ENCODE results near the gene MCF2L2. TPM values are rescaled to one million over a fixed set of nuclear protein-coding genes. Genes with fewer than 3 reads are reported as not detected.

The MCF2L2 gene
- polyA plus RNA-seq, 2 of the 4 experiments (the other 2 are of a cell fraction) = 0.03 to 0.05 TPM

- no peak for TF ChIP-seq ZNF302 (CRISPR knock-in tag; IDR thresholded peaks at IDR 0.05)
Observed at GRCh38 chr3:183317271-183317670, 111.1 kb downstream of the MCF2L2 start (continued).

GRCh38 chr3:183315739-183316138 is 112.7 kb downstream of the MCF2L2 start:
- CTCF ChIA-PET = interaction anchor here (1.2 kb wide), 1 partner anchor 131 kb away, joined by 5 read pairs; no protein-coding TSS in a partner anchor

More at GRCh38 chr3:183315739-183316138, 112.7 kb downstream of the MCF2L2 start:
- no peak overlapping the region for H3K27ac ChIP-seq
- no peak for FAIRE-seq
- DNase-seq (ENCODE audit: low read depth in 1 of 2, low spot score in 1 of 2) = no peak
- no peak overlapping the region for H3K4me3 ChIP-seq
- TF ChIP-seq CTCF (IDR thresholded peaks at IDR 0.05) (no peak), CHD2 (IDR thresholded peaks at IDR 0.05; ENCODE audit: low read length, partially characterized antibody) (no peak), MAFK (IDR thresholded peaks at IDR 0.05; ENCODE audit: partially characterized antibody) (no peak), HOXB5 (CRISPR knock-in tag; IDR thresholded peaks at IDR 0.05) (no peak), FOXS1 (CRISPR knock-in tag; IDR thresholded peaks at IDR 0.05) (no peak), RARB (CRISPR knock-in tag; IDR thresholded peaks at IDR 0.05) (no peak), NPAS2 (CRISPR knock-in tag; IDR thresholded peaks at IDR 0.05; ENCODE audit: borderline replicate concordance) (no peak), EHMT2 (IDR thresholded peaks at IDR 0.05; ENCODE audit: low read depth) (no peak), CBX8 (IDR thresholded peaks at IDR 0.05) (no peak), BHLHE40 (IDR thresholded peaks at IDR 0.05; ENCODE audit: low read depth, low read length) (no peak), HMGXB4 (CRISPR knock-in tag; IDR thresholded peaks at IDR 0.05; ENCODE audit: borderline replicate concordance) (no peak), E2F6 (IDR thresholded peaks at IDR 0.05; ENCODE audit: borderline replicate concordance, low read depth) (no peak), HOXA7 (CRISPR knock-in tag; IDR thresholded peaks at IDR 0.05) (no peak), BCL3 (IDR thresholded peaks at IDR 0.05) (no peak), FOSL2 (IDR thresholded peaks at IDR 0.05) (no peak), FOSL2 (CRISPR knock-in tag; IDR thresholded peaks at IDR 0.05) (no peak), FOSB (CRISPR knock-in tag; IDR thresholded peaks at IDR 0.05) (no peak), ELK1 (IDR thresholded peaks at IDR 0.05; ENCODE audit: low read depth, low read length) (no peak), HES2 (IDR thresholded peaks at IDR 0.05) (no peak), RAD21 (conservative IDR thresholded peaks at IDR 0.05 in 1 of 2, IDR thresholded peaks at IDR 0.05 in 1 of 2) (no peak), ZNF302 (CRISPR knock-in tag; IDR thresholded peaks at IDR 0.05) (no peak)
- POLR2A ChIA-PET = no interaction called here
- ATAC-seq = no peak
- H3K4me2 ChIP-seq = no peak overlapping the region
- H3K9me3 ChIP-seq = no peaks in the 10 kb centered on the region
- WGBS (ENCODE audit: missing lambda C conversion rate) = 91% methylated on average over 8 of the region's 8 CpGs
- 0 out of 3 replicates have a peak, but pooled peaks cover 3% of the 10 kb centered on the region for H3K4me1 ChIP-seq
